Vagina (tissue), 2 donors: ENCODE measurements around the gene PHTF1. TPM values are rescaled to one million over a fixed set of nuclear protein-coding genes. Genes with fewer than 3 reads are reported as not detected.
"Not testable (repeated sequence)": the region's sequence is repeated elsewhere in the genome, so short reads cannot be mapped to it uniquely, and the experiment has no call there.

Source experiments
- DNase-seq, 2 donors: peaks; one replicate each; pipeline ENCODE4 v3.0.0-alpha.2; 2017; ENCODE audit errors: extremely low spot score in 2 of 2
- H3K27ac ChIP-seq: fragments of 200-600 bp; sonication (generic); one replicate; pipeline ENCODE4 v1.5.1; 2019
- H3K27me3 ChIP-seq: fragments of 200-600 bp; sonication (generic); one replicate; pipeline ENCODE4 v1.5.1; 2019
- H3K36me3 ChIP-seq, 2 donors: fragments of 200-600 bp; sonication (generic); one replicate each; pipeline ENCODE4 v1.5.1; 2017 to 2019
- H3K4me1 ChIP-seq: fragments of 200-600 bp; sonication (generic); one replicate; pipeline ENCODE4 v1.5.1; 2019
- H3K4me3 ChIP-seq, 2 donors: fragments of 200-600 bp; sonication (generic); 1 replicate in 1 of 2; 2 replicates in 1 of 2; pipeline ENCODE4 v1.5.1; 2016 to 2019
- H3K9me3 ChIP-seq: fragments of 200-600 bp; sonication (generic); one replicate; pipeline ENCODE4 v1.5.1; 2019
- CTCF ChIP-seq, 3 experiments: fragments of 450-650 bp in 2 of 3; fragments of 200-600 bp in 1 of 3; sonication (generic) in 1 of 3; IDR thresholded peaks; one replicate each; pipeline ENCODE4 v1.5.1; 2017 to 2019; ENCODE audit warnings: antibody characterized with exemption in 3 of 3, mild to moderate bottlenecking in 2 of 3, moderate library complexity in 2 of 3
- POLR2A ChIP-seq, 2 donors: fragments of 450-650 bp; IDR thresholded peaks; one replicate each; pipeline ENCODE4 v1.6.1; 2017; ENCODE audit warnings: antibody characterized with exemption in 2 of 2, mild to moderate bottlenecking in 2 of 2, moderate library complexity in 2 of 2
- POLR2AphosphoS5 ChIP-seq, 2 donors: sonication (generic); formaldehyde crosslinking; IDR thresholded peaks; one replicate each; pipeline ENCODE4 v1.9.0; 2017; ENCODE audit warnings: antibody characterized with exemption in 2 of 2, mild to moderate bottlenecking in 2 of 2, low read depth in 1 of 2; ENCODE audit not compliant: insufficient read depth in 1 of 2
- intact Hi-C: fragments of 100-400 bp; cut with DNase I; formaldehyde crosslinking; loops from one replicate; pipeline ENCODE4 v1.15.1; 2023
- total RNA-seq: library from RNA; depleted of rRNA; stranded (reverse); fragments of >200 nt; gene quantifications from one replicate; pipeline ENCODE4 v1.2.3, GENCODE V29; 2016

PHTF1 gene
- total RNA-seq, 1 donor from 2014 or later = 4.7 TPM

GRCh38 chr1:113742515-113742914 is 16.8 kb downstream of the PHTF1 start:
- H3K27ac ChIP-seq = no peak overlapping the region
- H3K4me3 ChIP-seq = no peak overlapping the region
- no peaks in the 10 kb centered on the region for H3K36me3 ChIP-seq
- no peaks in the 10 kb centered on the region for H3K4me1 ChIP-seq
- H3K27me3 ChIP-seq = no peaks in the 10 kb centered on the region
- DNase-seq = no peak
- no peak for TF ChIP-seq POLR2AphosphoS5 (IDR thresholded peaks at IDR 0.05; ENCODE audit: insufficient read depth in 1 of 2, low read depth in 1 of 2)
- no peak for TF ChIP-seq CTCF (IDR thresholded peaks at IDR 0.05)
- no peak for TF ChIP-seq POLR2A (IDR thresholded peaks at IDR 0.05)
- intact Hi-C loops = no loop called here
- H3K9me3 ChIP-seq = no peaks in the 10 kb centered on the region

- Histone ChIP-seq H3K36me3 (no peaks in the 10 kb centered on the region), H3K4me3 (no peak overlapping the region), H3K27me3 (no peaks in the 10 kb centered on the region), H3K27ac (no peak overlapping the region), H3K4me1 (no peaks in the 10 kb centered on the region), H3K9me3 (no peaks in the 10 kb centered on the region)
- DNase-seq = no peak
- TF ChIP-seq POLR2AphosphoS5 (IDR thresholded peaks at IDR 0.05; ENCODE audit: insufficient read depth in 1 of 2, low read depth in 1 of 2) (no peak), CTCF (IDR thresholded peaks at IDR 0.05) (no peak), POLR2A (IDR thresholded peaks at IDR 0.05) (no peak)
- intact Hi-C loops = no loop called here
Measured at GRCh38 chr1:113734357-113735055, 24.8 kb downstream of the PHTF1 start.

- H3K4me1 ChIP-seq = no peaks in the 10 kb centered on the region
- no peaks in the 10 kb centered on the region for H3K27me3 ChIP-seq
- no peak for TF ChIP-seq CTCF (IDR thresholded peaks at IDR 0.05)
- TF ChIP-seq POLR2AphosphoS5 (IDR thresholded peaks at IDR 0.05; ENCODE audit: insufficient read depth in 1 of 2, low read depth in 1 of 2) = no peak
- TF ChIP-seq POLR2A (IDR thresholded peaks at IDR 0.05) = no peak
- no peak overlapping the region for H3K27ac ChIP-seq
- DNase-seq = no peak
- intact Hi-C loops = no loop called here
- H3K4me3 ChIP-seq = no peak overlapping the region
- no peaks in the 10 kb centered on the region for H3K9me3 ChIP-seq
- no peaks in the 10 kb centered on the region for H3K36me3 ChIP-seq
Measured at GRCh38 chr1:113732802-113733201, 26.5 kb downstream of the PHTF1 start.

GRCh38 chr1:113721010-113721409 is 38.3 kb downstream of the PHTF1 start:
- Histone ChIP-seq H3K9me3 (no peaks in the 10 kb centered on the region), H3K36me3 (peaks cover 0 to 4% of the 10 kb centered on the region in 2 donors), H3K27me3 (no peaks in the 10 kb centered on the region), H3K4me1 (no peaks in the 10 kb centered on the region), H3K4me3 (no peak overlapping the region), H3K27ac (no peak overlapping the region)
- DNase-seq = no peak
- intact Hi-C loops = no loop called here
- TF ChIP-seq POLR2A (IDR thresholded peaks at IDR 0.05) (no peak), CTCF (IDR thresholded peaks at IDR 0.05) (no peak), POLR2AphosphoS5 (IDR thresholded peaks at IDR 0.05; ENCODE audit: insufficient read depth in 1 of 2, low read depth in 1 of 2) (no peak)

- H3K36me3 ChIP-seq, H3K4me3 ChIP-seq, DNase-seq, H3K4me1 ChIP-seq, H3K27ac ChIP-seq, H3K9me3 ChIP-seq, H3K27me3 ChIP-seq, intact Hi-C loops: not testable (repeated sequence)
Measured at GRCh38 chr1:113718621-113719020, 40.7 kb downstream of the PHTF1 start.

- H3K36me3 ChIP-seq, H3K9me3 ChIP-seq, H3K27me3 ChIP-seq, H3K4me3 ChIP-seq, H3K27ac ChIP-seq, intact Hi-C loops, H3K4me1 ChIP-seq, DNase-seq: not testable (repeated sequence)
Measured at GRCh38 chr1:113717506-113717905, 41.8 kb downstream of the PHTF1 start.
